NCI-H1694 treated with DMSO at 0.1 percent for 48 hours (cell line): ENCODE data around the gene CRLF2.
"Not testable (repeated sequence)": the region's sequence is repeated elsewhere in the genome, so short reads cannot be mapped to it uniquely, and the experiment has no call there.

Source experiments
- DNase-seq: peaks from one replicate; lab custom pipeline; 2025; lab: John Stamatoyannopoulos, UW

CRLF2 gene, protein sequence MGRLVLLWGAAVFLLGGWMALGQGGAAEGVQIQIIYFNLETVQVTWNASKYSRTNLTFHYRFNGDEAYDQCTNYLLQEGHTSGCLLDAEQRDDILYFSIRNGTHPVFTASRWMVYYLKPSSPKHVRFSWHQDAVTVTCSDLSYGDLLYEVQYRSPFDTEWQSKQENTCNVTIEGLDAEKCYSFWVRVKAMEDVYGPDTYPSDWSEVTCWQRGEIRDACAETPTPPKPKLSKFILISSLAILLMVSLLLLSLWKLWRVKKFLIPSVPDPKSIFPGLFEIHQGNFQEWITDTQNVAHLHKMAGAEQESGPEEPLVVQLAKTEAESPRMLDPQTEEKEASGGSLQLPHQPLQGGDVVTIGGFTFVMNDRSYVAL

DNA sequence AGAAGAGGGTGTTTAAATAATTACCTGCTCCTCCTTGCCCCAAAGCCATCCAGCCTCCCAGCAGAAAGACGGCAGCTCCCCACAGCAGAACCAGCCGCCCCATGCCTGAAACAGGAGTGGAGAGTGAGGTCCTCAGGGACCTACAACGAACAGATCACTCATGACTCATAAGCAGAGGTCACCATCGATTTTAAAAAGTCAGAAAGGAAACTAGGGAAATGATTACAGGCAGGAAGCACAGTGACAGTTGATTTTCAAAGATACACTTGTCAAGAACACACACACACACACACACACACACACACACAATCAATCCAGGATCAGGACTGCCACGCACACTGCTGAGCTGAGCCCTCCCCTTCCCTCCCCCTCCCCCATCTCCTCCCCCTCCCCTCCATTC is at the start of gene CRLF2:
CRLF2 (minus strand) TSS at position 118 of the 400 bp plus-strand sequence; CDS start at position 103, 15 bp downstream.
- no peak for DNase-seq

DNA sequence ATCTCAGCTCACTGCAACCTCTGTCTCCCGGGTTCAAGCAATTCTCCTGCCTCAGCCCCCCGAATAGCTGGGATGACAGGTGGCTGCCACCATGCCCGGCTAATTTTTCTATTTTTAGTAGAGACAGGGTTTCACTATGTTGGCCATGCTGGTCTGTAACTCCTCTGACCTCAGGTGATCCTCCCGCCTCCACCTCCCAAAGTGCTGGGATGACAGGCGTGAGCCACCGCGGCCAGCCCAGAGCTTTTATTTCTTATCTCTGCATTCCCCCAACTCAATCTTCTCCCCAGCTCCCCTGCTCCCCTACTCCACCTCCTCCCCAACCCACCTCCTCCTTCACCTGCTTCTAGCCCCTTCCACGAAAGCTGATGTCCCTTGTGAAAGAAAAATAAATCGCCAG is 49.3 kb upstream of the CRLF2 start:
- not testable (repeated sequence) for DNase-seq

DNA sequence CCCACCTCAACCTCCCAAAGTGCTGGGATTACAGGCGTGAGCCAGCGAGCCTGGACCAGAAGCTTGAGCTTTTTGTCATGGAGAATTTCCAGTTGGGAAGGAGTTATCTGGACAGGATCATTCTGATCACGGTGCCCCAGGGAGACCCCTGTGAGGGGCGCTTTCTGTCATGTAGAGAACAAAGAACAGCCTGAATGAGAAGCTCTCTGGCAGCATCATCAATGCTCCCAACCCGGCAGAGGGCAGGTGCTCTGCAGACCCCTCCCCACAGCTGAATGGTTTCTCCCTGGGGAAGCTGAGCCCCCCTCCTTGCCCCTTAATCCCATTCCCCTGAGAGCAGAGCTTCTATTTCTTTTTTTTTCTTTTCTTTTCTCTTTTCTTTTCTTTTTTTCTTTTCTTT is 48.8 kb upstream of the CRLF2 start:
- no peak for DNase-seq

DNA sequence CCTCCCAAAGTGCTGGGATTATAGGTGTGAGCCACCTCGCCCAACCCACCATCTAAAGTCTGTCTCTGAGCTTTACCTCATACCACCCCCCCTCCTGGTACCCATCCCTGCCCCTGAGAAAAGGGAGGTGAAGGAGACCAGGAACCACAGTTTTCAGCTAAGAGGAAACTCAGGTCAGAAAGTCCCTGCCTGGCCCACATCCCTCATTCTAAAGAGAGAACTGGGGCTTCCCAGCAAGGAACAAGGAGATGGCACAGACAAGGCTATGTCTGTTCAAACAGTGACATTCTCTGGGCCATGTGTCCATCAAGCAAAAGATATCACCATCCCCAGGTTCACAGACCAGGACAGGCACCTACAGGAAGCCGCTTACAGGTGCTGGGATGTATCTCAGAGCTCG is 40.4 kb upstream of the CRLF2 start:
- DNase-seq = no peak

DNA sequence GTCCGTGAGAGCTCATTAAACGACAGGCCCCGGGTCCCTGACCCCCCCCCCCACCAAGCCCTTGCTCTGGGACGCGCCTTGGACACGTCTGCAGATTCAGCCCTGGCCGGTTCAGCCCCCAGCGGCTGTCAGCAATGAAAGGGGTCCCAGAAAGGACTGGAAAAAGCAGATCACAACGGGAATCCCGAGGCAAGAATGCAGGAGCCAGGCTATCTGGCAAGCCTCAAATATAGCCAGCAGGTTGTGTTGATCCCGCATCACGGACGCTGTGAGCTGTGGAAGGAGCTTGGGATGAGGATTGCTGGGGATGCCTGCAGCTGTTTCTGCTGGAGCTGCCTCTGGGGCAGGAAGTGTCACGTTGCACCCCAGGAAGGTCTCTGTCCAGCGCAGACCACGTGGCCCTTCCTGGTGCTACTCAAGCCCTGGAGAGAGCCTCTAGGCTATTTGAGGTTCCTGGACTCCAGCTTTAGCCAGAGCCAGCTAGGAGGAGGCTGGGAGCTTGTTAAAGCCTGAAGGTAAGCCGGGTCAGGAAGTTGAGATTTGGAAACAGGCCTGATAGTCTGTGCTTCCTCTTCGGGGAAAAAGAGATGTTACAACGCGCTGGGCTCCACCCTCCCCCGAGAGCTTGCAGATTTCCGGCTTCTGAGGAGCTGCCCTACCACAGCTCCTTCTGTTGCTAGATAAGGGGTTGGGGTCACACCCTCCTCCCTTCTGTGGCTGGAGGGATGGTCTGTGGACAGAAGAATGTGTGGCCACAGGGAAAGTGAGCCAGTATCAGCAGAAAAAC is 36.8 kb upstream of the CRLF2 start:
- DNase-seq = no peak

DNA sequence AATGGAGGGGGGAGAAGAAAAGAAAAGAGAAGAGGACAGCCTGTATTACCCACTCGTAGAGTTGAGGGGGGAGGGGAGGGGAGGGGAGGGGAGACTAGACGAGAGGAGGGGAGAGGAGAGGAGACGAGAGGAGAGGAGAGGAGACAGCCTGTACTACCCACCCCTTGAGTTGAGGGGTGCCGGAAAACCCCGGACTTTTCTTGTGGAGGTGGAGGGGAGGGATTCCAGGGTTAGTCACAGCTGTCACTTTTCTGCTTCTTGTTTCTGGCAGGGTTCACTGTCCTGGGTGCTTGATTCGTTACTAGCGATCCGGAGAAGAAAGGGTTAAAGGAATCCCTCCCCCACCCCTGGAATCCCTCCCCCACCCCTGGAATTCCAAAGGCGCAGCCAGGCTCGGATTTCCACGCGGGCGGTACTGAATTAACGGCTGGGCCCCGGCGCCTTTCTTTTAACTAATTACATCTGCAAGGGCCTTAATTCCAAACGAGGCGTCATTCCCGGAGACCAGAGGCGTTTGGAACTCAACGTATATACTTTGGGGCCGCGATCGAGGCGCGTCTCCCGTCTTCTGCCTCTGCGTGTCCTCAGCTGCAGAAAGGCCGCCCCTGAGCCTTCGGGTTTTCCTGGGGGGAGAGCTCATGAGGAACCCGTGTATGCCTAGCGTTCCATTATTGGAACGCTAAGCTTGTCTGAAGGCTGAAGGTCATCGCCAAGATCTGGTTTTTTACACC is 36.0 kb upstream of the CRLF2 start:
- DNase-seq = no peak

DNA sequence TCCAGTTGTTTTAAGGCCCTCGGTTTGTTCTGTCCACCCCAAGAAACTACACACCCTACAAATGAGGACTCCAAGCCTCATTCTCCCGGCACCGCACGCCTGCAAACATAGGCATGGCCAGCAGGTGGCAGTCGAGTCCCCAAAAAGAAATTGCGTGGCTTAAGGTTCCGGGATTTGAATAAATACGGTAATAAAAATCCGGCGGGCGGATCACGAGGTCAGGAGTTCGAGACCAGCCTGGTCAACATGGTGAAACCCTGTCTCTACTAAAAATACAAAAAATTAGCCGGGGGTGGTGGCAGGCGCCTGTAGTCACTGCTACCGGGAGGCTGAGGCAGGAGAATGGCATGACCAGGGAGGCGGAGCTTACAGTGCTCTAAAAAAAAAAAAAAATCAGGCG is 34.4 kb upstream of the CRLF2 start:
- DNase-seq = no peak

DNA sequence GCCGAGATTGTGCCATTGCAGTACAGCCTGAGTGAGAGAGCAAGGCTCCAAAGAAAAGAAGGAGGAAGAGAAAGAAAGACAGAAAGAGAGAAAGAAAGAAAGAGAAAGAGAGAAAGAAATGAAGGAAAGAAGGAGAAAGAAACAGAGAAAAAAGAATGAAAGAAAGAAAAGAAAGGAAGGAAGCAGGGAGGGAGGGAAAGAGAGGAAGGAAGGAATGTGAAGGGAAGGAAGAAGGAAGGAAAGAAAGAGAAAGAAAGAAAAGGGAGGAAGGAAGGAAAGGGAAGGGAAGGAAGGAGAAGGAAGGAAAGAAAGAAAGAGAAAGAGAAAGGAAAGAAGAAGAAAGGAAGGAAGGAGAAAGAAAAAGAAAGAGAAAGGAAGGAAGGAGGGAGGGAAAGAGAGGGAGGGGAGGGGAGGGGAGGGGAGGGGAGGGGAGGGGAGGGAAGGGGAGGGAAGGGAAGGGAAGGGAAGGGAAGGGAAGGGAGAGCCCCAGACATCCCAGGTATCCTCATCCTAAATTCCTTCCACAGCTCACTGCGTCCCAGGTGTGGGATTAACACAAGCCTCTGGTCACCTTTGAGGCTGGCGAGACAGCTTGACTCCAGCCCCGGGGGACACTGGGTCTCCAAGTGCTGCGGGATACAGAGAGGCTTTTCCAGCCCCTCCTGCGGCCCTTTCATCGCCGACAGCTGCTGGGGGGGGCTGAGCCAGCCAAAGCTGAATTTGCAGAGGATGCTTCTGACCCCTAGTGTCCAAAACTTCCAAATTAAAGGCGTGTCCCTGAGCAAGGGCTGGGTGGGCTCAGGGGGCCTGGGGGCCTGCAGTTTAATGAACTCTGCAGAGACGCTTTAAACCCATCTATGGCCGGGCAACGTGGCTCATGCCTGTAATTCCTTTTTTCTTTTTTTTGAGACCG is 32.0 kb upstream of the CRLF2 start:
- DNase-seq = no peak

DNA sequence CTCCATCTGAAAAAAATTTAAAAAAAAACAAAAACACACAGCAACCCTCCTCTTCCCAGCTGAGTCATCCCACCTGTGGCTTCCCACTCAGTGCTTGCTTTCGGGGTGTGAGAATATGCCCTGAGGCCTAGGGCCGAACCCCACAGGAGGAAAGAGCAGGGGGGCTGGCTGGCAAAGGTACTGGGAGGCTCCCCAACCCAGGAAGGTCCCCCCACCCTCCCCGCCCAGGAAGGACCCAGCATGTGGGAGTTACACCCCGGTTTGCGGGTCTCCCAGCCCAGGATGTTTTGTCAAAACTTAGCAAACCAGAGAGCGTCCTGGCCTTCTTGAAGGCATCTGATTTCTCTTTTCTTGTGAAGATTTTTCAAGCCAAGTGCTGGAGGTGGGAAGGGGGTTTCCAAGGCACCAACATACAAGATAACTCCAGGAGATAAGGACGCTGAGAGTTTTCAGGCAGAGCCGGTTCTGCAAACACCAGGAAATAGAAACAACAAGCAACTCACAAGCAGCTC is 30.5 kb upstream of the CRLF2 start:
- DNase-seq = no peak

DNA sequence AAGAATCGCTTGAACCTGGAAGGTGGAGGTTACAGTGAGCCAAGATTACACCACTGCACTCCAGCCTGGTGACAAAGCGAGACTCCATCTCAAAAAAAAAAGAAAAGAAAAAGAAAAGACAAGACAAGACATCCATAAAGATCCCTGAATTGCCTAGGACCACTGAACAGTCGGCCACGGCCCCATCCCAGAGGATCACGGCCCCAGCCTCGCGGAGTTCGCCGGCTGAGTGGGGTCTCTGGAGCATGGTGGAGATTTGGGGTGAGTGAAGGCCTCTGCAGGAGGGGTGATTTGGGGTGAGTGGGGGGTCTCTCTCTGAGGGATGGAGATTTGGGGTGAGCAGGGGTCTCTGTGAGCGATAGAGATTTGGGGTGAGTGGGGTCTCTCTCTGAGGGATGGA is 28.1 kb upstream of the CRLF2 start:
- DNase-seq = not testable (repeated sequence)

DNA sequence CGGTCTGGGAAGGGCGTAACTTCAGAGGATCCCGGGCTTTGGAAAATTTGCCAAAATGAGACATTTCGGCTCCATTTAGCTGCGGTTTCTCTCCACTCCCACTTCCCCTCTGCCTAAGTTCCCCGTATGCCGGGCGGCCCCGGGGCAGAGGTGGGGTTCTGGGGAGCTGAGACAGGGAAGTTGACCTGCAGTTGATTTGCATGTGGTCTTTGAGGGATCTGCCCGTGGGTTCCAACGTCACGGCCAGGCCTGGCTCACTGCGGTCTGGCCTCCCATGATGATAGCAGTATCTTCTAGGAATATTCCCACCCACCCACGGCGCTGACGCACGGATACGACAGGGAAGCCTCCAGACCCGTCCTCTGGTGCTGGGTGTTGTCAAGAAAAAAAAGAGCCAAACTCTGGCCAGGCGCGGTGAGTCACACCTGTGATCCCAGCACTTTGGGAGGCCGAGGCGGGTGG is 27.3 kb upstream of the CRLF2 start:
- no peak for DNase-seq

DNA sequence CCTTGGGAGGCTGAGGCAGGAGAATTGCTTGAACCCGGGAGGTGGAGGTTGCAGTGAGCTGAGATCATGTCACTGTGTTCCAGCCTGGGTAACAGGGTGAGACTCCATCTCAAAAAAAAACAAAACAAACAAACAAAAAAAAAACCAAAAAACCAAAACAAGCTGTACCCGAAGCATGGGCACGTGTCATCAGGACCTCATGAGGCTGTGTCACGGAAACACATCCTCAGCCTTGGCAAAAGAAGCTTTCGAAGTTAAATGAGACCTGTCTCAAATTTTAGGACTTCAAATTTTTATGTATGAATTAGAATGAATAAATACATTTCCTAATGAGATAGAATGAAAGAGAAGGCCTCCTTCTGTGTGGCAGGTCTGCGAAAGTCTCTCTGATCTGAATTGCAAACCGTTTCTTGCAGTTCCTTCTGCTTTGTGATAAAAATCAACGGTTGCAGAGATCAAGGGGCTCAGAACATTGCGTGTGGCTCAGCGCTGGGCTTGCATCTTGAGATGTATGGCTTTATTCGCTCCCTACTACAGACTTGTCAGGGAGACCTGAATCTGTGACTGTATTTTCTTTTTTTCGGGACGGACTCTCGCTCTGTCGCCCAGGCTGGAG is 19.5 kb upstream of the CRLF2 start:
- DNase-seq = no peak

DNA sequence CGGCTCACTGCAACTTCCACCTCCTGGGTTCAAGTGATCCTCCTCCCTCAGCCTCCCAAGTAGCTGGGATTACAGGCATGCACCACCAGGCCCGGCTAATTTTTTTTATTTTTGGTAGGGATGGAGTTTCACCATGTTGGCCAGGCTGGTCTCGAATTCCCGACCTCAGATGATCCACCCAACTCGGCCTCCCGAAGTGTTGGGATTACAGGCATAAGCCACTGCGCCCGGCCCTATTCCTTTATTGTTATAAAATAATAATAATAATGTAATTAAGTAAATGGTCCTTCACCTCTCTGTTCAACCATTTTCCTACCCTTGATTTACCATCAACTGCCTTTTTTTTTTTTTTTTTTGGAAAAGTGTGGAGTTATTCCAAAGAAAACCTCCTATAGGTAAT is 15.7 kb upstream of the CRLF2 start:
- not testable (repeated sequence) for DNase-seq

DNA sequence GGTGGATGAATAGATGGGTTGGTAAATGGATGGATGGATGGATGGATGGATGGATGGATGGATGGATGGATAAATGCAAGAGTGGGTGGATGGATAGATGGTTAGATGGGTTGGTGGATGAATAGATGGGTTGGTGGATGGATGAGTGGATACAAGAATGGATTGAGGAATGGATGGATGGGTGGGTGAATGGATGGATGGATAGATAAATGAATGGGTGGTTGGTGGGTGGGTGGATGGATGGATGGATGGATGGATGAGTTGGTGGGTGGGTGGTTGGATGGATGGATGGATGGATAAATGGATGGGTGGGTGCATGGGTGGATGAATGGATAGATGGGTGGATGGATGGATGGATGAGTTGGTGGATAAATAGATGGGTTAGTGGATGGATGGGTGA is 13.8 kb upstream of the CRLF2 start:
- no peak for DNase-seq

DNA sequence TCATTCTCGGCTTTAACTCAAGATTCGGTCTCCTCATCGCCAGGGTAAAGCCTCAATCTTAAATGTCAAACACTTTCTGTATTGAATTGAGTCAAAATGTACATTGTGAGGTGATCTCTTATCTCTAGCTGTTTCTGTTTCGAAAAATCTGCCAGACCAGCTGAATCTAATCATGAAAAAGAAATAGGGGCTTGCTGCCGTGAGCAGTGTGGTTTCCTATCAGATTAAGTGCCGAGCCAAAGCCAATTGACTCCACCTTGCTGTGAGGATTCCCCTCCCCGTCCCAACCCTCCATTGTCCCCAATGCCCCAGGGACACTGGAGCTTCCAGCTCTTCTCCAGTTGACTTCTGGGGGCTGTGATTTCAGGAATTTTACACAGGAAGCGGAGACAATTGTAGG is 12.5 kb upstream of the CRLF2 start:
- no peak for DNase-seq

DNA sequence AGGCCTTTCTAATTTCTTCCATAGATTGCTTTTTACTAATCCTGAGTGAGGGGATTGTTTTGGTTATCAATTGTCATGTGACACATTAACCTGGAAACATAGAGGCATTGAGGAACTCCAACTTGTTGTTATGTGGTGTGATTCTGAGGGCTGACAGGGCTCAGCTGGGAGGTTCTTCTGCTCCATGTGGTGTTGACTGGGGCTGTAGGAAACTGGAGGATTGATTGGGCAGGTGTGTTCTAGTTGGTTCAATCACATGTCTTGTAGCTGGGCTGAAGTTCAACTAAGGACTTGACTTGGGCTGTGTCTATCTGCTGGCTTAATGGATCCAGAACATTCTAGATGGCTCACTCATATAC is 10.8 kb upstream of the CRLF2 start:
- DNase-seq = no peak

DNA sequence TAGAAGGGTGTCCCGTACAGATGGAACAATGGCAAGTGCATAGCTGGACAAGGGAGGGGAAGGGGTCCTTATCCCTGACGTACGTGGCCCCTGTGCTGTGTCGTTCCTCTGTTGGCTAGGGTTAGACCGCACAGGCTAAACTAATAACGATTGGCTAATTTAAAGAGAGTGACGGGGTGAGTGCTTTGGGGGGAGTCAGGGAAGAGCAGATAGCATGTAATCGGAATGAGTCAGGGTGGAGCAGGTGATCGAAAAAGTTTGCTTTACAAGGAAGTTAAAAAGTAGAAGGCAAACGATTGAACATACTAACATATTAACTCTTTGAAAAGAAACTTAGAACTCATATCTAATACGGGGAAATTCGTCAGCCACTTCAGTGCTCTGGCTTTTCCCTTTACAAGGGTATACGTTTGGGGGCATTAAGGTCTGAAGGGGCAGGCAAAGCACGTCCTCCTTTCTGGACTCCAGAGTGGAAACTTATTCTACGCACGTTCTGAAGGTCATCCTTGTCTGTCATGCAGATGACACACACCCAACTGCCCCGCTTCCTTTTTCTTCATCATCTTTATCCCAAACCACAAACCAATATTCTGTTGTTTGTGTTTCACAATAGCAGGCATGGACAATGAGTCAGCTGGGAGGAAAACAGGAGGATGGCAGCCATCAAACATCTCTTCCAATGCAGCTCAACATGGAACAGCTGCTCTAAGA is 10.2 kb upstream of the CRLF2 start:
- no peak for DNase-seq

DNA sequence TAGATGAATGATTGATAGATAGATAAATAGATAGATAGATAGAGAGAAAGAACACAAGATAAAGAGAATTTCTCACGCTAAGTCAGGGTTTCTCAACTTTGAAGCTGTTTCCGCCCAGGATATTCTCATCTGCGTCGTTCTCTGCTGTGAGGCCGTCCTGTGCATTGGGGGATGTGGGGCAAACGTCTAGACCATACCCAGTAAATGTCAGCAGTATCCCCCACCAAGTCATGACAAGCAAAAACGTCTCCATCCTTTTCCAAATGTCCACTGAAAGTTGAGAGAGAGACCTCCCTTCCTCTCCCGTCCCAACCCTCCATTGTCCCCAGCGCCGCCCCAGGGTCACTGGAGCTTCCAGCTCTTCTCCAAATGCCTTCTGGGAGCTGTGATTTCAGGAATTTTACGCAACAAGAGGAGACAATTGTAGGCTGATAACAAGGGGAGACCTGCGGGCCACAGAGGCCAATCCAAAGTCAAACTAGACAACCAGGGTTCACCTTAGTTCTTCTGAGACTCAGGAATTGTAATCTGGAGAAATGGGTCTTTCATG is 8.9 kb upstream of the CRLF2 start:
- DNase-seq = no peak

DNA sequence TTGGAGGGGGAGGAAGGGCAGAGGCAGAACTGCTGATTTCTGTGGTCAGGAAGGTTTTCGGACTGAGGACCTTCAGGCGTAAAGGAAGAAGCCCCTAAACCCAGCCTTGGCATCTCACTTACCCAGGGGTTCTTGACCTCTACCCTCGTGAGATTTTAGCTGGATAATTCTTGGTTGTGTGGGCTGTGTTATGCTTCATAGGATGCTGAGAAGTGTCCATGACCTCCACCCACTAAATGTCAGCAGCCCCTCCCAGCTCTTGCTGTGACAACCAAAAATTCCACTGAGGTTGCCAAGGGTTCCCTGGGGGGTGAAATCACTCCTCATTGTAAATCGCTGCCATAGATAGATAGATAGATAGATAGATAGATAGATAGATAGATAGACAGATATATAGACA is 5.8 kb upstream of the CRLF2 start:
- no peak for DNase-seq
